ENCODE measurements around the gene HSBP1.

The HSBP1 gene

GRCh38 chr16:83839561-83839960 lies 31.8 kb downstream of the HSBP1 start:
- no peak for DNase-seq (ENCODE audit: low read depth)

GRCh38 chr16:83840060-83840617 lies 32.4 kb downstream of the HSBP1 start:
- no peak for DNase-seq (ENCODE audit: low read depth)

- no peak for DNase-seq (ENCODE audit: low read depth)
These were observed 34.5 kb downstream of the HSBP1 start for GRCh38 chr16:83842291-83842690.

- no peak for DNase-seq (ENCODE audit: low read depth)
These were observed 35.2 kb downstream of the HSBP1 start for GRCh38 chr16:83842756-83843507.

- no peak for DNase-seq (ENCODE audit: low read depth)
These were observed 35.9 kb downstream of the HSBP1 start for GRCh38 chr16:83843657-83844056.

GRCh38 chr16:83845263-83845662 lies 37.5 kb downstream of the HSBP1 start:
- no peak for DNase-seq (ENCODE audit: low read depth)

GRCh38 chr16:83847371-83848225 lies 39.8 kb downstream of the HSBP1 start:
- no peak for DNase-seq (ENCODE audit: low read depth)

GRCh38 chr16:83849421-83849820 lies 41.6 kb downstream of the HSBP1 start:
- no peak for DNase-seq (ENCODE audit: low read depth)

- DNase-seq (ENCODE audit: low read depth): no peak
These were observed 43.2 kb downstream of the HSBP1 start for GRCh38 chr16:83850947-83851346.

GRCh38 chr16:83851473-83851872 lies 43.7 kb downstream of the HSBP1 start:
- no peak for DNase-seq (ENCODE audit: low read depth)

GRCh38 chr16:83852774-83853173 lies 45.0 kb downstream of the HSBP1 start:
- DNase-seq (ENCODE audit: low read depth): no peak

- no peak for DNase-seq (ENCODE audit: low read depth)
These were observed 46.1 kb downstream of the HSBP1 start for GRCh38 chr16:83853834-83854233.

- DNase-seq (ENCODE audit: low read depth): no peak
These were observed 46.6 kb downstream of the HSBP1 start for GRCh38 chr16:83854420-83854819.

GRCh38 chr16:83856792-83857191 lies 49.0 kb downstream of the HSBP1 start:
- DNase-seq (ENCODE audit: low read depth): no peak

GRCh38 chr16:83859265-83859664 lies 51.5 kb downstream of the HSBP1 start:
- no peak for DNase-seq (ENCODE audit: low read depth)

- no peak for DNase-seq (ENCODE audit: low read depth)
These were observed 54.9 kb downstream of the HSBP1 start for GRCh38 chr16:83862661-83863060.

GRCh38 chr16:83863682-83864081 lies 55.9 kb downstream of the HSBP1 start:
- DNase-seq (ENCODE audit: low read depth): no peak
